ENCODE data around the gene RAB31.

GRCh38 chr18:9663377-9663776 is 44.7 kb upstream of the RAB31 start:
- TF ChIP-seq CTCF (IDR thresholded peaks at IDR 0.05) (no peak), POLR2A (IDR thresholded peaks at IDR 0.05) (no peak), POLR2AphosphoS5 (IDR thresholded peaks at IDR 0.05) (no peak)

All from breast epithelium (tissue), 3 donors.